Loucy (cell line): ENCODE data around the gene PANK1.

ENCODE experiments used
- H2AFZ ChIP-seq: fragments of 200-600 bp; sonication (generic); 2 replicates; pipeline ENCODE4 v1.6.0; 2016; ENCODE audit warnings: antibody characterized with exemption, mild to moderate bottlenecking, low read length, moderate library complexity
- H3F3A ChIP-seq: fragments of 200-600 bp; 2 replicates; pipeline ENCODE4 v1.6.0; 2016; ENCODE audit warnings: antibody characterized with exemption, low read depth, mild to moderate bottlenecking
- H3K27me3 ChIP-seq: fragments of 200-600 bp; sonication (generic); 2 replicates; pipeline ENCODE4 v1.6.1; 2014; ENCODE audit warnings: low read length, mild to moderate bottlenecking; ENCODE audit not compliant: insufficient read depth, poor library complexity, severe bottlenecking
- H3K36me3 ChIP-seq: fragments of 200-600 bp; sonication (generic); 2 replicates; pipeline ENCODE4 v1.6.1; 2016; ENCODE audit warnings: low read length; ENCODE audit not compliant: insufficient read depth
- H3K4me1 ChIP-seq: fragments of 200-600 bp; sonication (generic); 2 replicates; pipeline ENCODE4 v1.5.1; 2014; ENCODE audit warnings: low read length, mild to moderate bottlenecking; ENCODE audit not compliant: insufficient read depth, poor library complexity, severe bottlenecking
- H3K4me2 ChIP-seq: fragments of 200-600 bp; sonication (generic); 2 replicates; pipeline ENCODE4 v1.6.0; 2014; ENCODE audit warnings: antibody characterized with exemption, low read length, low read depth, mild to moderate bottlenecking; ENCODE audit not compliant: poor library complexity, severe bottlenecking
- H3K4me3 ChIP-seq: fragments of 200-600 bp; sonication (generic); 2 replicates; pipeline ENCODE4 v1.5.1; 2014; ENCODE audit warnings: low read length, mild to moderate bottlenecking, mixed read lengths; ENCODE audit not compliant: poor library complexity, severe bottlenecking
- H3K79me2 ChIP-seq: fragments of 200-600 bp; sonication (generic); 2 replicates; pipeline ENCODE4 v1.6.1; 2014; ENCODE audit warnings: low read length; ENCODE audit not compliant: insufficient read depth
- H3K9ac ChIP-seq: fragments of 200-600 bp; sonication (generic); 2 replicates; pipeline ENCODE4 v1.6.0; 2014; ENCODE audit warnings: mild to moderate bottlenecking, low read depth, low read length, moderate library complexity; ENCODE audit not compliant: poor library complexity, severe bottlenecking
- H3K9me2 ChIP-seq: fragments of 200-600 bp; sonication (generic); replicated peaks from 2 replicates; pipeline ENCODE4 v1.6.1; 2016; ENCODE audit warnings: low read depth, low read length, mixed read lengths
- H3K9me3 ChIP-seq: fragments of 200-600 bp; sonication (generic); 2 replicates; pipeline ENCODE4 v1.6.1; 2014; ENCODE audit warnings: mild to moderate bottlenecking, antibody characterized with exemption, low read length, low read depth; ENCODE audit not compliant: insufficient read depth
- H4K20me1 ChIP-seq: fragments of 200-600 bp; sonication (generic); 2 replicates; pipeline ENCODE4 v1.6.0; 2014; ENCODE audit warnings: antibody characterized with exemption, low read length, mild to moderate bottlenecking; ENCODE audit not compliant: insufficient read depth, poor library complexity, severe bottlenecking
- CTCF ChIP-seq: fragments of 200-600 bp; sonication (generic); conservative IDR thresholded peaks from 2 replicates; pipeline ENCODE4 v1.5.1; 2014; ENCODE audit warnings: mild to moderate bottlenecking, antibody characterized with exemption, low read length
- EZH2phosphoT487 ChIP-seq: fragments of 200-600 bp; IDR thresholded peaks from 2 replicates; pipeline ENCODE4 v1.6.1; 2018; ENCODE audit warnings: antibody characterized with exemption, mild to moderate bottlenecking, moderate library complexity, borderline replicate concordance

Gene PANK1

GRCh38 chr10:89644967-89645741 is at the start of gene PANK1:
PANK1 (minus strand) TSS chr10:89645242; CDS start chr10:89644891, 351 bp downstream.
- no peaks in the 10 kb centered on the region for H3K27me3 ChIP-seq
- H3K9me2 ChIP-seq = no peaks in the 10 kb centered on the region
- H3K4me1 ChIP-seq = peaks cover 45% of the 10 kb centered on the region
- no peaks in the 10 kb centered on the region for H3F3A ChIP-seq
- H3K9ac ChIP-seq = peak within 1 kb of the TSS; percentile 98
- H3K4me3 ChIP-seq = peak within 1 kb of the TSS; percentile 80
- H3K4me2 ChIP-seq = peak within 1 kb of the TSS; percentile 92
- no peaks in the 10 kb centered on the region for H3K36me3 ChIP-seq
- H2AFZ ChIP-seq = peak within 1 kb of the TSS; percentile 90
- peaks cover 21% of the 10 kb centered on the region for H4K20me1 ChIP-seq
- TF ChIP-seq CTCF (no peak), EZH2phosphoT487 (no peak)
- H3K79me2 ChIP-seq = peaks cover 42% of the 10 kb centered on the region
- H3K9me3 ChIP-seq = no peaks in the 10 kb centered on the region

- Histone ChIP-seq H3K9ac (no peak overlapping the region), H3K27me3 (no peaks in the 10 kb centered on the region), H3K4me2 (no peak overlapping the region), H3F3A (no peaks in the 10 kb centered on the region), H4K20me1 (no peaks in the 10 kb centered on the region), H3K4me3 (no peak overlapping the region), H3K79me2 (no peaks in the 10 kb centered on the region), H3K9me2 (no peaks in the 10 kb centered on the region), H3K36me3 (no peaks in the 10 kb centered on the region), H2AFZ (no peak overlapping the region), H3K9me3 (no peaks in the 10 kb centered on the region), H3K4me1 (no peaks in the 10 kb centered on the region)
- TF ChIP-seq CTCF (no peak), EZH2phosphoT487 (no peak)
Measured at GRCh38 chr10:89693176-89693575, 48.1 kb upstream of the PANK1 start.

- TF ChIP-seq EZH2phosphoT487 (no peak), CTCF (no peak)
- Histone ChIP-seq H3K9me2 (no peaks in the 10 kb centered on the region), H3K9ac (no peak overlapping the region), H2AFZ (no peak overlapping the region), H4K20me1 (no peaks in the 10 kb centered on the region), H3K79me2 (no peaks in the 10 kb centered on the region), H3K4me3 (no peak overlapping the region), H3K9me3 (no peaks in the 10 kb centered on the region), H3K4me2 (no peak overlapping the region), H3K27me3 (no peaks in the 10 kb centered on the region), H3K4me1 (peaks cover 6% of the 10 kb centered on the region), H3F3A (no peaks in the 10 kb centered on the region), H3K36me3 (no peaks in the 10 kb centered on the region)
Measured at GRCh38 chr10:89692416-89692815, 47.4 kb upstream of the PANK1 start.
